Measurements from ENCODE around the gene RNF167. TPM values are rescaled to one million over a fixed set of nuclear protein-coding genes. Genes with fewer than 3 reads are reported as not detected.

Gene RNF167
- total and polyA plus RNA-seq, 2 of the 13 experiments (the other 11 are each of a cell fraction or from before 2014, with no cell fraction given), result 44.1 to 45.4 TPM

GRCh38 chr17:4967539-4968485, 27.7 kb downstream of the RNF167 start, which contains the start of gene SPAG7 (continued):
- TF ChIP-seq SNAPC4 (CRISPR knock-in tag; IDR thresholded peaks at IDR 0.05) (no peak), ZBTB44 (CRISPR knock-in tag; IDR thresholded peaks at IDR 0.05) (no peak), MIER2 (CRISPR knock-in tag; IDR thresholded peaks at IDR 0.05) (0 out of 2 replicates have a peak, but pooled peaks have one; percentile 39), NFE2L2 (IDR thresholded peaks at IDR 0.05; ENCODE audit: low read length) (no peak), RFX1 (IDR thresholded peaks at IDR 0.05) (no peak), ZNF761 (CRISPR knock-in tag; conservative IDR thresholded peaks at IDR 0.05) (no peak), TEAD2 (CRISPR knock-in tag; IDR thresholded peaks at IDR 0.05) (no peak), SRY (CRISPR knock-in tag; IDR thresholded peaks at IDR 0.05) (peak; percentile 77; the same call in 1 of the 2 replicates), MAX (IDR thresholded peaks at IDR 0.05) (peak; percentile 80), ZNF546 (CRISPR knock-in tag; conservative IDR thresholded peaks at IDR 0.05) (peak; percentile 86), POLR2AphosphoS2 (IDR thresholded peaks at IDR 0.05; ENCODE audit: low read depth, low read length) (no peak; the same call in 1 of the 2 replicates), YEATS4 (CRISPR knock-in tag; IDR thresholded peaks at IDR 0.05; ENCODE audit: borderline replicate concordance) (peak; percentile 81; the same call in 1 of the 2 replicates), ZNF276 (CRISPR knock-in tag; IDR thresholded peaks at IDR 0.05; ENCODE audit: low read depth) (no peak), ZNF124 (CRISPR knock-in tag; IDR thresholded peaks at IDR 0.05) (no peak), MLLT10 (CRISPR knock-in tag; IDR thresholded peaks at IDR 0.05) (no peak), ZNF34 (CRISPR knock-in tag; IDR thresholded peaks at IDR 0.05; ENCODE audit: borderline replicate concordance) (0 out of 2 replicates have a peak, but pooled peaks have one; percentile 27), BORCS8-MEF2B (CRISPR knock-in tag; IDR thresholded peaks at IDR 0.05) (peak; percentile 24), ZNF224 (CRISPR knock-in tag; IDR thresholded peaks at IDR 0.05) (no peak; the same call in 1 of the 2 replicates), HMGA1 (CRISPR knock-in tag; conservative IDR thresholded peaks at IDR 0.05) (no peak), MBD4 (IDR thresholded peaks at IDR 0.05; ENCODE audit: borderline replicate concordance, low read length) (no peak), SALL1 (CRISPR knock-in tag; IDR thresholded peaks at IDR 0.05) (no peak; the same call in none of the 2 replicates), SUZ12 (IDR thresholded peaks at IDR 0.05; ENCODE audit: low read depth, low read length) (no peak), ZNF296 (CRISPR knock-in tag; conservative IDR thresholded peaks at IDR 0.05) (no peak)

Data from HepG2 (cell line).